Neutrophil (primary cell): ENCODE data around the gene ZNF770.

Experiments
- H3K27ac ChIP-seq: fragments of 200-600 bp; sonication (generic); 2 replicates; pipeline ENCODE4 v1.5.1; 2016; ENCODE audit warnings: mild to moderate bottlenecking, moderate library complexity
- H3K27me3 ChIP-seq: fragments of 200-600 bp; sonication (generic); 2 replicates; pipeline ENCODE4 v1.6.0; 2016; ENCODE audit warnings: mild to moderate bottlenecking
- H3K36me3 ChIP-seq: fragments of 200-600 bp; sonication (generic); 2 replicates; pipeline ENCODE4 v1.5.1; 2017
- H3K4me1 ChIP-seq, 2 experiments: fragments of 200-600 bp in 1 of 2; sonication (generic) in 1 of 2; 1 replicate in 1 of 2; 2 replicates in 1 of 2; pipeline versions ENCODE4 v1.5.1 to v1.6.1; 2013 to 2016; ENCODE audit warnings: low read depth in 1 of 2, low read length in 1 of 2, mild to moderate bottlenecking in 1 of 2, moderate library complexity in 1 of 2; ENCODE audit not compliant: control insufficient read depth in 1 of 2, insufficient read depth in 1 of 2
- H3K4me3 ChIP-seq, 2 experiments: fragments of 200-600 bp in 1 of 2; sonication (generic) in 1 of 2; 1 replicate in 1 of 2; 2 replicates in 1 of 2; pipeline ENCODE4 v1.5.1; 2013 to 2016; ENCODE audit warnings: low read depth in 1 of 2, low read length in 1 of 2, mild to moderate bottlenecking in 1 of 2, moderate library complexity in 1 of 2
- H3K9me3 ChIP-seq: fragments of 200-600 bp; sonication (generic); 2 replicates; pipeline ENCODE4 v1.5.1; 2016
- CTCF ChIP-seq: fragments of 200-600 bp; sonication (generic); IDR thresholded peaks from 2 replicates; pipeline ENCODE4 v1.5.1; 2016; ENCODE audit warnings: antibody characterized with exemption

ZNF770 gene

GRCh38 chr15:34987609-34988026 lies 469 bp downstream of the ZNF770 start:
- H3K9me3 ChIP-seq: no peaks in the 10 kb centered on the region

GRCh38 chr15:34986771-34987480 lies 1.2 kb downstream of the ZNF770 start:
- Histone ChIP-seq H3K27ac (peak overlapping the region; percentile 94), H3K4me1 (peaks cover 51 to 62% of the 10 kb centered on the region in 2 experiments), H3K36me3 (peaks cover 14% of the 10 kb centered on the region), H3K9me3 (no peaks in the 10 kb centered on the region), H3K27me3 (no peaks in the 10 kb centered on the region), H3K4me3 (peak overlapping the region; percentile 78 to 97)
- no peak for TF ChIP-seq CTCF

More at GRCh38 chr15:34987609-34988026, 469 bp downstream of the ZNF770 start:
- H3K4me3 ChIP-seq: peak overlapping the region; percentile 78 to 97
- H3K27me3 ChIP-seq: no peaks in the 10 kb centered on the region
- H3K4me1 ChIP-seq: peaks cover 51 to 62% of the 10 kb centered on the region in 2 experiments
- H3K36me3 ChIP-seq: peaks cover 7% of the 10 kb centered on the region
- peak overlapping the region; percentile 94 for H3K27ac ChIP-seq
- no peak for TF ChIP-seq CTCF

GRCh38 chr15:34986326-34986725 lies 1.8 kb downstream of the ZNF770 start:
- H3K4me3 ChIP-seq: peak overlapping the region; percentile 78 to 97
- H3K4me1 ChIP-seq: peaks cover 51 to 56% of the 10 kb centered on the region in 2 experiments
- H3K9me3 ChIP-seq: no peaks in the 10 kb centered on the region
- peaks cover 20% of the 10 kb centered on the region for H3K36me3 ChIP-seq
- no peak for TF ChIP-seq CTCF
- H3K27ac ChIP-seq: peak overlapping the region; percentile 94
- no peaks in the 10 kb centered on the region for H3K27me3 ChIP-seq

GRCh38 chr15:34984889-34985630 lies 3.0 kb downstream of the ZNF770 start:
- H3K27me3 ChIP-seq: no peaks in the 10 kb centered on the region
- H3K27ac ChIP-seq: peak overlapping the region; percentile 94
- H3K36me3 ChIP-seq: peaks cover 20% of the 10 kb centered on the region
- peaks cover 63% of the 10 kb centered on the region in 2 experiments for H3K4me1 ChIP-seq
- no peak for TF ChIP-seq CTCF
- H3K4me3 ChIP-seq: peak overlapping the region; percentile 39 to 97
- no peaks in the 10 kb centered on the region for H3K9me3 ChIP-seq

GRCh38 chr15:34976743-34977142 lies 11.3 kb downstream of the ZNF770 start:
- Histone ChIP-seq H3K4me3 (no peak overlapping the region), H3K27ac (no peak overlapping the region), H3K27me3 (no peaks in the 10 kb centered on the region), H3K36me3 (peaks cover 22% of the 10 kb centered on the region), H3K9me3 (no peaks in the 10 kb centered on the region), H3K4me1 (peaks cover 7 to 11% of the 10 kb centered on the region in 2 experiments)
- TF ChIP-seq CTCF: no peak
